ENCODE measurements around the gene MAD1L1.

MAD1L1 gene

GRCh38 chr7:2010551-2011265 lies 222.0 kb downstream of the MAD1L1 start (continued):
- no peak for TF ChIP-seq GLIS2 (tag by site-specific recombination; IDR thresholded peaks at IDR 0.05)
- TF ChIP-seq ZNF202 (tag by site-specific recombination; IDR thresholded peaks at IDR 0.05; ENCODE audit: borderline replicate concordance), result no peak
- no peak for TF ChIP-seq ZEB2 (tag by site-specific recombination; IDR thresholded peaks at IDR 0.05)

DNA sequence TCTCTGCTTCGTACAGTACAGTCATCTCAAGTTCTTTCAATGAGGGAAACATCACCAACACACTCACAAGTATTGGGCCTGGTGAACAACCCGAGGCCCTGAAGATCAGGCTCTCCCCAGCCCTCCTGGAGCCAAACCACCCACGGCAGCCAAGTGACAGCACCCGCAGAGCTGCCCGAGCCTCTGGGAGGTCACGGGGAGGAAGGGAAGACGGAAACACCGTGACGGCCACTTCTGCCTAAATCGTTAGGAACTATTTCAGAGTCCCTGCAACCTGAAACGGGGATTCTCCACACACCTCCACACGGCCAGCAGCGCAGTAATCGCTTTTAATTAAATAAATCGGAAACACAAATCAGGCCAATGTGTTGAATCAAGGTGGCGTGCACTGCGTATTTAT lies 222.6 kb downstream of the MAD1L1 start:
- TF ChIP-seq ZNF2 (tag by site-specific recombination; IDR thresholded peaks at IDR 0.05) (no peak), ZNF701 (tag by site-specific recombination; IDR thresholded peaks at IDR 0.05) (no peak), ZNF548 (tag by site-specific recombination; IDR thresholded peaks at IDR 0.05) (no peak), HOXC10 (CRISPR knock-in tag; IDR thresholded peaks at IDR 0.05) (no peak), GLI2 (tag by site-specific recombination; IDR thresholded peaks at IDR 0.05; ENCODE audit: borderline replicate concordance, low read depth) (no peak), ZNF777 (tag by site-specific recombination; IDR thresholded peaks at IDR 0.05; ENCODE audit: borderline replicate concordance) (no peak), ZNF132 (tag by site-specific recombination; IDR thresholded peaks at IDR 0.05; ENCODE audit: borderline replicate concordance) (no peak), ZNF366 (tag by site-specific recombination; conservative IDR thresholded peaks at IDR 0.05) (no peak), GLIS1 (tag by site-specific recombination; IDR thresholded peaks at IDR 0.05) (no peak), ZNF768 (tag by site-specific recombination; IDR thresholded peaks at IDR 0.05) (no peak), ZEB2 (tag by site-specific recombination; IDR thresholded peaks at IDR 0.05) (no peak), ZNF146 (tag by site-specific recombination; IDR thresholded peaks at IDR 0.05) (no peak), ZNF391 (tag by site-specific recombination; IDR thresholded peaks at IDR 0.05; ENCODE audit: borderline replicate concordance, low read depth) (no peak), YY1 (tag by site-specific recombination; IDR thresholded peaks at IDR 0.05) (no peak), KLF1 (tag by site-specific recombination; IDR thresholded peaks at IDR 0.05) (no peak), ZNF785 (tag by site-specific recombination; IDR thresholded peaks at IDR 0.05) (no peak), ELK4 (IDR thresholded peaks at IDR 0.05; ENCODE audit: borderline replicate concordance, low read depth, low read length) (no peak), WT1 (tag by site-specific recombination; IDR thresholded peaks at IDR 0.05) (no peak)
- TF ChIP-seq, protein P1, sequence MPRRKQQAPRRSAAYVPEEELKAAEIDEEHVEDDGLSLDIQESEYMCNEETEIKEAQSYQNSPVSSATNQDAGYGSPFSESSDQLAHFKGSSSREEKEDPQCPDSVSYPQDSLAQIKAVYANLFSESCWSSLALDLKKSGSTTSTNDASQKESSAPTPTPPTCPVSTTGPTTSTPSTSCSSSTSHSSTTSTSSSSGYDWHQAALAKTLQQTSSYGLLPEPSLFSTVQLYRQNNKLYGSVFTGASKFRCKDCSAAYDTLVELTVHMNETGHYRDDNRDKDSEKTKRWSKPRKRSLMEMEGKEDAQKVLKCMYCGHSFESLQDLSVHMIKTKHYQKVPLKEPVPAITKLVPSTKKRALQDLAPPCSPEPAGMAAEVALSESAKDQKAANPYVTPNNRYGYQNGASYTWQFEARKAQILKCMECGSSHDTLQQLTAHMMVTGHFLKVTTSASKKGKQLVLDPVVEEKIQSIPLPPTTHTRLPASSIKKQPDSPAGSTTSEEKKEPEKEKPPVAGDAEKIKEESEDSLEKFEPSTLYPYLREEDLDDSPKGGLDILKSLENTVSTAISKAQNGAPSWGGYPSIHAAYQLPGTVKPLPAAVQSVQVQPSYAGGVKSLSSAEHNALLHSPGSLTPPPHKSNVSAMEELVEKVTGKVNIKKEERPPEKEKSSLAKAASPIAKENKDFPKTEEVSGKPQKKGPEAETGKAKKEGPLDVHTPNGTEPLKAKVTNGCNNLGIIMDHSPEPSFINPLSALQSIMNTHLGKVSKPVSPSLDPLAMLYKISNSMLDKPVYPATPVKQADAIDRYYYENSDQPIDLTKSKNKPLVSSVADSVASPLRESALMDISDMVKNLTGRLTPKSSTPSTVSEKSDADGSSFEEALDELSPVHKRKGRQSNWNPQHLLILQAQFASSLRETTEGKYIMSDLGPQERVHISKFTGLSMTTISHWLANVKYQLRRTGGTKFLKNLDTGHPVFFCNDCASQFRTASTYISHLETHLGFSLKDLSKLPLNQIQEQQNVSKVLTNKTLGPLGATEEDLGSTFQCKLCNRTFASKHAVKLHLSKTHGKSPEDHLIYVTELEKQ (tag by site-specific recombination; IDR thresholded peaks at IDR 0.05; ENCODE audit: borderline replicate concordance), result no peak
- TF ChIP-seq, protein P2, sequence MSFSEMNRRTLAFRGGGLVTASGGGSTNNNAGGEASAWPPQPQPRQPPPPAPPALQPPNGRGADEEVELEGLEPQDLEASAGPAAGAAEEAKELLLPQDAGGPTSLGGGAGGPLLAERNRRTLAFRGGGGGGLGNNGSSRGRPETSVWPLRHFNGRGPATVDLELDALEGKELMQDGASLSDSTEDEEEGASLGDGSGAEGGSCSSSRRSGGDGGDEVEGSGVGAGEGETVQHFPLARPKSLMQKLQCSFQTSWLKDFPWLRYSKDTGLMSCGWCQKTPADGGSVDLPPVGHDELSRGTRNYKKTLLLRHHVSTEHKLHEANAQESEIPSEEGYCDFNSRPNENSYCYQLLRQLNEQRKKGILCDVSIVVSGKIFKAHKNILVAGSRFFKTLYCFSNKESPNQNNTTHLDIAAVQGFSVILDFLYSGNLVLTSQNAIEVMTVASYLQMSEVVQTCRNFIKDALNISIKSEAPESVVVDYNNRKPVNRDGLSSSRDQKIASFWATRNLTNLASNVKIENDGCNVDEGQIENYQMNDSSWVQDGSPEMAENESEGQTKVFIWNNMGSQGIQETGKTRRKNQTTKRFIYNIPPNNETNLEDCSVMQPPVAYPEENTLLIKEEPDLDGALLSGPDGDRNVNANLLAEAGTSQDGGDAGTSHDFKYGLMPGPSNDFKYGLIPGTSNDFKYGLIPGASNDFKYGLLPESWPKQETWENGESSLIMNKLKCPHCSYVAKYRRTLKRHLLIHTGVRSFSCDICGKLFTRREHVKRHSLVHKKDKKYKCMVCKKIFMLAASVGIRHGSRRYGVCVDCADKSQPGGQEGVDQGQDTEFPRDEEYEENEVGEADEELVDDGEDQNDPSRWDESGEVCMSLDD (tag by site-specific recombination; IDR thresholded peaks at IDR 0.05), result no peak

More for the DNA sequence above, 222.6 kb downstream of the MAD1L1 start:
- POLR2A ChIA-PET, result no interaction called here
- no peaks in the 10 kb centered on the region for H3K9me3 ChIP-seq (ENCODE audit: control insufficient read depth, insufficient read depth, low read depth, low read length)
- peaks cover 0 to 20% of the 10 kb centered on the region in 2 experiments; a peak in 1 of 3 replicates for H3K36me3 ChIP-seq (ENCODE audit: control insufficient read depth in 2 of 2, insufficient read depth in 1 of 2, low read length in 2 of 2)
- H3K4me3 ChIP-seq (ENCODE audit: low read depth, low read length), result no peak overlapping the region
- CTCF ChIA-PET, result no interaction called here
- no peak overlapping the region for H3K27ac ChIP-seq (ENCODE audit: extremely low read depth, low read depth, low read length)
- H3K4me1 ChIP-seq (ENCODE audit: control insufficient read depth, insufficient read depth, low read length), result no peaks in the 10 kb centered on the region

Measured in HEK293 (cell line).